B cell (primary cell): ENCODE results near the gene PALM. TPM values are rescaled to one million over a fixed set of nuclear protein-coding genes. Genes with fewer than 3 reads are reported as not detected.

Source experiments
- ATAC-seq: fragments of 200-7000 bp; cut with Tn5 transposase; one replicate; pipeline ENCODE4 v1.10.0; 2021; ENCODE audit warnings: low read depth, mild to moderate bottlenecking, moderate number of reproducible peaks, moderate library complexity
- CTCF ChIA-PET: fragments of 350-600 bp; sonication (Branson Sonifier 250); formaldehyde crosslinking; loops from one replicate; lab custom pipeline; 2021; ENCODE audit warnings: antibody characterized with exemption, inconsistent platforms; lab: Charles Lee
- POLR2A ChIA-PET: fragments of 350-600 bp; sonication (Branson Sonifier 250); formaldehyde crosslinking; loops from one replicate; lab custom pipeline; 2021; ENCODE audit warnings: antibody characterized with exemption; lab: Charles Lee
- DNase-seq: peaks from one replicate; pipeline ENCODE4 v3.0.0; 2013
- H2AFZ ChIP-seq: 2 replicates; pipeline ENCODE4 v1.6.1; 2012; ENCODE audit warnings: mild to moderate bottlenecking, low read depth, low read length; ENCODE audit not compliant: insufficient read depth, poor library complexity, severe bottlenecking
- H3K27ac ChIP-seq, 2 donors: 1 replicate in 1 of 2; 2 replicates in 1 of 2; pipeline ENCODE4 v1.5.1; 2012 to 2013; ENCODE audit warnings: low read length in 2 of 2, mild to moderate bottlenecking in 2 of 2, moderate library complexity in 1 of 2
- H3K27me3 ChIP-seq, 4 experiments: fragments of 200-600 bp in 1 of 4; sonication (generic) in 1 of 4; replicated peaks in 1 of 4; 1 replicate in 2 of 4; 2 replicates in 2 of 4; pipeline versions ENCODE4 v1.6.1 to v1.7.0; 2013 to 2016; ENCODE audit warnings: low read length in 3 of 4, mild to moderate bottlenecking in 2 of 4, mixed read lengths in 1 of 4, moderate library complexity in 1 of 4; ENCODE audit not compliant: insufficient read depth in 4 of 4, control insufficient read depth in 3 of 4; ENCODE audit errors: control extremely low read depth in 1 of 4
- H3K36me3 ChIP-seq, 2 experiments: replicated peaks in 1 of 2; 1 replicate in 1 of 2; 2 replicates in 1 of 2; pipeline versions ENCODE4 v1.6.1 to v1.7.1; 2013; ENCODE audit warnings: low read length in 1 of 2; ENCODE audit not compliant: insufficient read depth in 2 of 2, control insufficient read depth in 1 of 2; ENCODE audit errors: control extremely low read depth in 1 of 2, extremely low read depth in 1 of 2
- H3K4me1 ChIP-seq, 2 donors: fragments of 200-600 bp in 1 of 2; sonication (generic) in 1 of 2; 1 replicate in 1 of 2; 2 replicates in 1 of 2; pipeline versions ENCODE4 v1.5.1 to v1.6.1; 2013 to 2017; ENCODE audit warnings: low read length in 2 of 2; ENCODE audit not compliant: control insufficient read depth in 2 of 2, insufficient read depth in 2 of 2
- H3K4me2 ChIP-seq: replicated peaks from 2 replicates; pipeline ENCODE3; 2012; ENCODE audit warnings: mild to moderate bottlenecking, low read depth, low read length; ENCODE audit not compliant: poor library complexity, severe bottlenecking
- H3K4me3 ChIP-seq, 5 experiments: fragments of 200-600 bp in 1 of 5; sonication (generic) in 1 of 5; 1 replicate in 3 of 5; 2 replicates in 2 of 5; pipeline versions ENCODE4 v1.5.1 to v1.7.0; 2011 to 2016; ENCODE audit warnings: low read length in 4 of 5, mild to moderate bottlenecking in 4 of 5, low read depth in 2 of 5, control low read depth in 1 of 5, moderate library complexity in 1 of 5; ENCODE audit not compliant: insufficient read depth in 1 of 5; ENCODE audit errors: control extremely low read depth in 1 of 5, extremely low read depth in 1 of 5
- H3K79me2 ChIP-seq: fragments of 200-600 bp; sonication (generic); one replicate; pipeline ENCODE4 v1.6.0; 2016; ENCODE audit warnings: low read length; ENCODE audit not compliant: control insufficient read depth, insufficient read depth
- H3K9ac ChIP-seq: fragments of 200-600 bp; sonication (generic); 2 replicates; pipeline ENCODE4 v1.6.1; 2017; ENCODE audit warnings: mild to moderate bottlenecking, low read length, moderate library complexity
- H3K9me3 ChIP-seq, 3 donors: one replicate each; pipeline versions ENCODE4 v1.6.1 to v1.7.1; 2013; ENCODE audit warnings: low read length in 2 of 3; ENCODE audit not compliant: control insufficient read depth in 2 of 3, insufficient read depth in 1 of 3; ENCODE audit errors: control extremely low read depth in 1 of 3
- H4K20me1 ChIP-seq: 2 replicates; pipeline ENCODE4 v1.6.0; 2012; ENCODE audit warnings: mild to moderate bottlenecking, low read length; ENCODE audit not compliant: insufficient read depth, control insufficient read depth, poor library complexity, severe bottlenecking
- H3K27ac Mint-ChIP-seq: one replicate; pipeline ENCODE4 v1.8.0; 2021; ENCODE audit warnings: mixed read lengths
- H3K27me3 Mint-ChIP-seq: one replicate; pipeline ENCODE4 v1.8.0; 2021; ENCODE audit warnings: mixed read lengths
- H3K4me1 Mint-ChIP-seq: one replicate; pipeline ENCODE4 v1.8.0; 2021; ENCODE audit warnings: mixed read lengths
- H3K4me3 Mint-ChIP-seq: one replicate; pipeline ENCODE4 v1.8.0; 2021; ENCODE audit warnings: mixed read lengths
- H3K9me3 Mint-ChIP-seq: one replicate; pipeline ENCODE4 v1.8.0; 2022; ENCODE audit warnings: mixed read lengths; ENCODE audit not compliant: insufficient read depth
- CTCF ChIP-seq: fragments of 200-600 bp; IDR thresholded peaks from one replicate; pipeline ENCODE4 v1.8.0; 2022; ENCODE audit warnings: antibody characterized with exemption, mild to moderate bottlenecking
- EZH2 ChIP-seq: IDR thresholded peaks from 2 replicates; pipeline ENCODE4 v1.6.1; 2012; ENCODE audit warnings: borderline replicate concordance, low read depth, mild to moderate bottlenecking, moderate library complexity, low read length; ENCODE audit not compliant: insufficient read depth, poor library complexity, severe bottlenecking
- WGBS: methylation state at CpG from one replicate; pipeline ENCODE4 v1.1.5; 2013; ENCODE audit warnings: missing lambda C conversion rate; ENCODE audit not compliant: insufficient coverage; 5-methylcytosine and 5-hydroxymethylcytosine counted together
- intact Hi-C: fragments of 100-400 bp; cut with micrococcal nuclease; formaldehyde crosslinking; loops from one replicate; pipeline ENCODE4 v1.10.0; 2022
- polyA plus RNA-seq: library from polyadenylated mRNA; depleted of rRNA; stranded (reverse); fragments of >200 nt; gene quantifications from 2 replicates; pipeline ENCODE4 v1.2.3, GENCODE V29; 2012
- total RNA-seq, 2 donors: library from RNA; stranded (reverse); fragments of 120-200 nt in 1 of 2; gene quantifications; 1 replicate in 1 of 2; 2 replicates in 1 of 2; pipeline versions ENCODE4 v1.2.3 to v1.2.4, GENCODE V29; 2013 to 2022

Gene PALM
- total and polyA plus RNA-seq, 2 donors (not counting 1 experiment from before 2014, with no cell fraction given) = 0.15 TPM; not detected in 1

GRCh38 chr19:709196-709964 lies 645 bp downstream of the PALM start:
- Histone ChIP-seq H3K27me3 (peaks cover 0 to 32% (median 3%) of the 10 kb centered on the region in 4 experiments), H3K4me1 (peaks cover under 1 to 2% of the 10 kb centered on the region in 2 donors), H3K4me3 (no peak overlapping the region), H2AFZ (no peak overlapping the region), H3K9me3 (peaks cover 0 to 13% (median 2%) of the 10 kb centered on the region in 3 donors), H3K9ac (no peak overlapping the region), H3K36me3 (no peaks in the 10 kb centered on the region), H3K79me2 (no peaks in the 10 kb centered on the region), H3K4me2 (peak overlapping the region; percentile 19), H3K27ac (no peak overlapping the region), H4K20me1 (no peaks in the 10 kb centered on the region)
- DNase-seq = no peak
- ChIA-PET POLR2A (no interaction called here), CTCF (no interaction called here)
- peaks cover 1% of the 10 kb centered on the region for H3K9me3 Mint-ChIP-seq
- intact Hi-C loops = no loop called here
- WGBS = 6% methylated on average over 74 of the region's 78 CpGs
- H3K4me3 Mint-ChIP-seq = no peak overlapping the region
- H3K4me1 Mint-ChIP-seq = peaks cover 2% of the 10 kb centered on the region
- H3K27me3 Mint-ChIP-seq = peaks cover 27% of the 10 kb centered on the region
- ATAC-seq = no peak
- no peak overlapping the region for H3K27ac Mint-ChIP-seq
- no peak for TF ChIP-seq EZH2
- no peak for TF ChIP-seq CTCF

DNA sequence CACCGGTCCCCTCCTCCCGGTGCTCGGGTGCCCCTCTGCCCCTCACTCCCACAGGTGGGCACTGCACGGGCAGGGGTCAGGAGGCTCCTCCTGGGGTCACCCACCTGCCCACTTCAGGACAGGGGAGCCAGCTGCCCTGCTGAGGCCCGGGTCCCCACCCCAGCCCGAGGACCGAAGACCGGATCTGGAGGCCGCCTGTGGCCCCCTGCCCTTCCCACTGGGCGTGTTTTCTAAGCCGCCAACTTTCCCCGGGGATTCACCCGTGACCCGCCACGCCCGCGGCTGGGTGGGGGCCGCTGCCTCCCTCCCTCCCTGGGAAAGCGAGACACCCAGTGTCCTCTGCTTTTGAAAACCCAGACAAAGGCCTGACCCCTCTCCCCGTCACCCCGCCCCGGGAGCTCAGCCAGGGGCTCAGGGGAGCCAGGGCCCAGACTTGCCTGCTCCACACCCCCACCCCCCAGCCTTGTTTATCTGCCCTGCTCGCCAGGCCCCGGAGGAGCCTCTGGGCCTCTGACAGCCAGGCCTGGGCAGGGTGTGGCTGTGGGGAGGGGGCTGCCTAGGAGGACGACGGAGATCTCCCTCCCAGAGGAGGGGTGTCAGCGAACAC lies 1.3 kb downstream of the PALM start:
- H3K36me3 ChIP-seq = no peaks in the 10 kb centered on the region
- ChIA-PET CTCF (no interaction called here), POLR2A (no interaction called here)
- intact Hi-C loops = no loop called here
- Mint-ChIP-seq H3K27me3 (peaks cover 27% of the 10 kb centered on the region), H3K4me3 (no peak overlapping the region), H3K4me1 (no peaks in the 10 kb centered on the region), H3K9me3 (peaks cover 1% of the 10 kb centered on the region), H3K27ac (no peak overlapping the region)
- 44% methylated on average over 23 of the region's 27 CpGs for WGBS
- peaks cover 0 to 30% (median 3%) of the 10 kb centered on the region in 4 experiments for H3K27me3 ChIP-seq
- H2AFZ ChIP-seq = no peak overlapping the region
- H3K4me2 ChIP-seq = peak overlapping the region; percentile 19
- no peak overlapping the region for H3K4me3 ChIP-seq
- ATAC-seq = no peak
- DNase-seq = no peak
- H3K4me1 ChIP-seq = no peaks in the 10 kb centered on the region
- TF ChIP-seq CTCF = no peak
- no peak for TF ChIP-seq EZH2
- H3K9me3 ChIP-seq = peaks cover 0 to 18% (median 2%) of the 10 kb centered on the region in 3 donors
- H3K9ac ChIP-seq = no peak overlapping the region
- no peaks in the 10 kb centered on the region for H3K79me2 ChIP-seq
- H3K27ac ChIP-seq = no peak overlapping the region
- H4K20me1 ChIP-seq = no peaks in the 10 kb centered on the region
